ENCODE data around the gene DOCK4. TPM values are rescaled to one million over a fixed set of nuclear protein-coding genes. Genes with fewer than 3 reads are reported as not detected.

DOCK4 gene
- total RNA-seq, 1 experiment from 2014 or later, result 7.7 TPM

DNA sequence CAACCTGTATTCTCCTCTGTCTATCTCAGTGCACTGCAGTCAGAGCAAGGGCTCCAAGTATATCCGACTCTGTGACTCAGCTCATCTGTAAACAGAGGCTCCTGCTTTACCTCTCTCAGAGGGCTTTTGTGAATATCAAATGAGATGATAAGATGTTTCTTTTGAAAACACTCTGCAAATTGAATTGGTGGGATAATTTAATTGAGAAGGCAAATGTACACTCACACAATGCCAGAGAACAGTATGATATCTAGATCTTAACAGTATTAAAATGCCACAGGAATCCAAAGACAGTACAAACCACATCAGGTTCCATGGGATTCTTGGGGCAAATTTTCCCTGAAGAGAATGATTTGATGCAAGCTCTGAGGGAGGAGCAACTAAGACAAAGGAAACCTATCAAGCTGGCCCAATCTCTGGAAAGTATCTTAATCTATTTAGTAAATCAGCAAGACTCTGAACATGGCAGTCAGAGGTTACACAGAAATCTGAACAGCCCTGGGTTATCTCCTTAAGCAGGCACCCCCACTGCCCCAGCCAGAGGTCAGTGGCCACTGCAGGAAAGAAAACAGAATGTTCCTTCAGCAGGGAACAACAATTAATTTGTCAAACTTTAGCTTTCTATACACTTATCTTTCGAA is 45.9 kb downstream of the DOCK4 start:
- DNase-seq (ENCODE audit: low read depth), result peak; percentile 77

DNA sequence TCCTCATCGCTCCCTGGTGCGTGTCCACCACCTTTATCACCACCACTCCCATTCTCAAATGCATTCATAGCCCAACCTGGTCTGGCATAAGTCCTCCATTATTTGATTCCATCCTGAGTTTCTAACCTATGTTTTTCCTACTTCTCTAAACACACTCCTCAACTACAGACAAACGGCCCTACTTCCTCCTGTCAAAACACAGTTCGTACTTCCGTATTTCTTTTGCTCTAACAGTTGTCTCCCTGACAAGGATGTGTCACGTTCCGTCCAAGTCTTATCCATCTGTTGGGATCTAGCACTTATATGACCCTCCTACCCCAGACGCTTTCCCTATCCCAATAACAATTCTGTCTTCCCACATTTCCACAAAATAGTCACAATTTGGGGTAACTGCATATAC is 46.8 kb downstream of the DOCK4 start:
- DNase-seq (ENCODE audit: low read depth), result no peak

GRCh38 chr7:112157072-112157471 is 49.1 kb downstream of the DOCK4 start:
- DNase-seq (ENCODE audit: low read depth), result peak; percentile 99

- no peak for DNase-seq (ENCODE audit: low read depth)
Measured at GRCh38 chr7:112156412-112156811, 49.8 kb downstream of the DOCK4 start.

DNA sequence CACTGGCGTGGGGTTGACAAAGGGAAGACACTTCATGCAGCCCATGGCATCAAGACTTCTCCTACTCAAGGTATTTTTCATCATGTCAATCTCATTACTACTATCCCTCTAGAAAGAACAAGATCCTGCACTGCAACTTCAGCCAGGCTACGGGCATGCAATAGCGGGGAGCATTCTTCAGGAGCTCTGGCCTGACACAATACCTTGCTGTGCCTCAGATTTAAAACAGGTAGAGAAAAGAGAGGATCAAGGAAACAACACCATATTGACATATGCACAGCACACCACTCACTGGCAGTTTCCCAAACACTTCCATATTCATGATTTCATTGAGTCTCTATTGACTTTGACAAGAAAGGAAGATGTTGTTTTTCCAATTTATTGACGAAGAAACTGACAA is 51.5 kb downstream of the DOCK4 start:
- DNase-seq (ENCODE audit: low read depth), result no peak

DNA sequence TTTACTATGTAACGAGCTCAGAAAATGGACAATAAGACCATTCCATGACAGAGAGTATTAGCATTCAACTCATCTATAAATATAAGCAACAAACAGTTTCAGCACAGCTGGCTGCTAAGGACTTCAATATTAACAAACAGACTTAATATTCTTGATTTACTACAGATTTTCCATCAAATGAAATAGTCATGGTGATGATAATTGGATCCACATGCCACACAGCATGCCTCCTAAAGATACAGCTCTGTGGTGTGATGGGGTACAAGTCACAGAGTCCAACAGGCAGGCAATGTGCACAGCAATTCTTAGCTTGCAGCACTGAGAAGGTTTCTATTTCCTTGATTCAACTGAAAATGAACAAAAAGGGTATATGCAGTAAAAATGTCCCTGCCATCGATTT is 54.0 kb downstream of the DOCK4 start:
- DNase-seq (ENCODE audit: low read depth), result no peak

DNA sequence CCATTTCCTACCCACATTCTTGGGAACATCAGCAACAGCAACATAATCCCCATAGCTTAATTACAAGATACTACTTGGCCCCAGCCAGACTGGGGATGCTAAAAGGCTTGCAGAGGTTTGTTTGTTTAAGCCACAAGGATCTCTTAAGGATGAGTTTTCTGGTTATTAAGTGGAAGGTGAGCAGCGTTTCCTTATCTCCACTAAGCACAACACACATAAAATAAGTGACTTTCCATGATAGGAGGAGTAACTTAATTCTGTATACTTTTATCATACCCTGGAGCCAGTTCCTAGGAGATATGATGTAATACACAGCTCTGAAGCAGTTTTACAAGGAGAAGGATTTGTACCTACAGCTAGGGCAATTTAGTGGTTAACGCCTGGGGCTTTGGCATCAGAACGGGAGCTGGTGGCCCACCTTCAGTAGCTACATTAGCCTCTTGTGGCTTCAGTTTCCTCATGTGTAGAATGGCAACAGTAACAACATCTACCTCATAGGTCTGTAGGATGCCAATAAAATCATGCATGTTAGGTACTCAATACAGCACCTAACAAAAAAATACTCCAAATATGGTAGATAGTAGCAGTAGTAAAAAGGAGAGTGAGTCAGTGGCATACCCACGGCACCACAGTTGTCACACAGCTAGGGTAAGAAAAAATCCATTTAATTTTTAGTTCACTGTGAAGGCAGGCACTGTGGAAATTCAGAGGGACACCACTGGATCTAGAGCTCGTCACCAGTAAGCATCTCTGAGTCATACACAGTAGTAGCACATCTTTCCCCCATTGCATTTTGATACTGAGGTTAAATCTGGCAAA is 55.2 kb downstream of the DOCK4 start:
- peak; percentile 78 for DNase-seq (ENCODE audit: low read depth)

DNA sequence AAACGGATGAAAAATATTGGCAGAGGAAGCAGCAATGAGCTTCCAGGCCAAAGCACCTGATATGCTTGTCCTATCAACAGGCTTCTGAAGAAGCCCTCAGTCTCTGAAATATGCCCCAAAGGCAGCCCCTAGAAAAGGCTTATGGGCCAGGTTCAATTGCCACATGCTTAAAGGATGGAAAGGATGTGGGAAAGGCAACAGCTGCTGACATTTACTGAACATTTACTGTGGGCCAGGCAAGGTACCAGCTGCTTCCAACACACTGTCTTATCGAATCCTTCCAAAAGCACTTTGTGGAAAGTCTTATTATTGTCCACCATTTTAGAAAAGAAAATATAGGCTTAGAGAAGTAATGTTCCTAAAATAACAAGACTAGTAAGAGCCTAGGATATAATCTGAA is 56.5 kb downstream of the DOCK4 start:
- no peak for DNase-seq (ENCODE audit: low read depth)

GRCh38 chr7:112147793-112148361 is 58.3 kb downstream of the DOCK4 start:
- no peak for DNase-seq (ENCODE audit: low read depth)

DNA sequence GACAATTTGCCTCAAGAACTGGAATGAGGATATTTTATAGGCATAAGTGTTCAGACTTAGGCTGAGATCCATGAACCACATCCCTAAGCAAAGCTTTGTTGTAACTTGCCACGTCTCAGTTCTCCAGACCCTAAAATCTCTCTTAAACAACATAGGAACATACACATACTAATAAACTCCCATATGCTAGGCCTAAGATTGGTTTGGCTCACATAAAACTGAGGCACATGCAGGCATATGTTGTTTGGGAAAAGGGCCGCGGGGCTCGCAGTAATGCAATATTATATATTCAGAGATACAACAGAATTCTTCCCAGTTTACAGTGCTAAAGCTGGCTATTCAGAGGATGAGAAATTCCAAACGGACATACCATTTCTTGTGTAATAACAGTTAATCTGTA is 61.0 kb downstream of the DOCK4 start:
- DNase-seq (ENCODE audit: low read depth), result no peak

DNA sequence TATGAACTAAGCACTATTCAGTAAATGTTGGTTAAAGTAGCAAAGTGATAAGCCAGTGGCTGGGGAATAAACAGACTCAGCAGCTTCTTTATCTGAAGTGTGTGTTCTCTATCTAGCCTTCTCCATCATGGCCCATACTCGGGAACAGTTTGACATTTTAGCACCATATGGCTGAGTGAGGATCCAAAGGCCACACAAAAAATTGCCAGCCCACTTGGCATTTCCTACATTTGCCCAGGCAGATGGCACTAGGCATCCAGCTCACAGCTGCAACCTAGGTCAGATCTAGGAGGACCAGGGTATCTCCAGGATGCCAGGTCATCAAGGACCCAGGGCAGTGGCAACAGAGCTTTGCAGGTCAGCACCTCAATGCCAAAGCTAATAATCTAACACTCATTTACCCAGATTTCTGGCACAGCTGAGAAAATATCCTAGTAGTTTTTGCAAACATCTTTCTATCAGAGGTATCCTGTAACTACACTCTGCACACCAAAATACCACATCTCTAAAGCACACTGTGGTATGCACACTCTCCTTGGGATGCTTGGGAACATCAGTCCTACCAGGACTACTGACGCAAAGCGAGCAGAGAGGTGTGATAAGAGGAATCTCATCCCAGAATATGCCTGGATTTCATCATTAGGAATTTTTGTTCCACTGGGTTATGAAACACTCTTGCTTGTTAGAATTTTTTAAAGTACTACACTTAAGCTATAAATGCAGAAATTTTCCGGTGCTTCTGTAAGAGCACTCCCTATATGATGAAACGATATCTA is 61.7 kb downstream of the DOCK4 start:
- DNase-seq (ENCODE audit: low read depth), result no peak

- DNase-seq (ENCODE audit: low read depth), result peak; percentile 79
Measured at GRCh38 chr7:112143582-112143981, 62.6 kb downstream of the DOCK4 start.

- DNase-seq (ENCODE audit: low read depth), result peak; percentile 34
Measured at GRCh38 chr7:112143136-112143535, 63.1 kb downstream of the DOCK4 start.

GRCh38 chr7:112140600-112140999 is 65.6 kb downstream of the DOCK4 start:
- peak; percentile 7 for DNase-seq (ENCODE audit: low read depth)

DNA sequence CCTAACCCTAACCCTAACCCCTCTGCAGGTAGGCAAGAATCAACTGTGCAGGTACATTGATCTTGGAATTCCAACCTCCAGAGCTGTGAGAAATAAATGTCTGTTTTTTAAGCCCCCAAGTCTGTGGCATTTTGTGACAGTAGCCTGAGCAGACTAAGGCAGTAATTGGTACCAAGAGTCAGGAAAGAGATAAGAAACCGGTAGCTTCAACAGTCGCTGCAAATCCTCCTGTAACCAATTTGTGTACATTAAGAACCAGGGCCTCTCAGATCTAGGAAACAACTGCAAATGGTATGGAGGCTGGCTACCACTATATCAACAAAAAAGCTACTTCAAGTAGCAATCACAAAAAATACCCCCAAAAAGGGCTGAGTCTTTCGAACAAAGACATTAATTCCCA is 67.3 kb downstream of the DOCK4 start:
- no peak for DNase-seq (ENCODE audit: low read depth)

GRCh38 chr7:112138325-112138852 is 67.8 kb downstream of the DOCK4 start:
- no peak for DNase-seq (ENCODE audit: low read depth)

DNA sequence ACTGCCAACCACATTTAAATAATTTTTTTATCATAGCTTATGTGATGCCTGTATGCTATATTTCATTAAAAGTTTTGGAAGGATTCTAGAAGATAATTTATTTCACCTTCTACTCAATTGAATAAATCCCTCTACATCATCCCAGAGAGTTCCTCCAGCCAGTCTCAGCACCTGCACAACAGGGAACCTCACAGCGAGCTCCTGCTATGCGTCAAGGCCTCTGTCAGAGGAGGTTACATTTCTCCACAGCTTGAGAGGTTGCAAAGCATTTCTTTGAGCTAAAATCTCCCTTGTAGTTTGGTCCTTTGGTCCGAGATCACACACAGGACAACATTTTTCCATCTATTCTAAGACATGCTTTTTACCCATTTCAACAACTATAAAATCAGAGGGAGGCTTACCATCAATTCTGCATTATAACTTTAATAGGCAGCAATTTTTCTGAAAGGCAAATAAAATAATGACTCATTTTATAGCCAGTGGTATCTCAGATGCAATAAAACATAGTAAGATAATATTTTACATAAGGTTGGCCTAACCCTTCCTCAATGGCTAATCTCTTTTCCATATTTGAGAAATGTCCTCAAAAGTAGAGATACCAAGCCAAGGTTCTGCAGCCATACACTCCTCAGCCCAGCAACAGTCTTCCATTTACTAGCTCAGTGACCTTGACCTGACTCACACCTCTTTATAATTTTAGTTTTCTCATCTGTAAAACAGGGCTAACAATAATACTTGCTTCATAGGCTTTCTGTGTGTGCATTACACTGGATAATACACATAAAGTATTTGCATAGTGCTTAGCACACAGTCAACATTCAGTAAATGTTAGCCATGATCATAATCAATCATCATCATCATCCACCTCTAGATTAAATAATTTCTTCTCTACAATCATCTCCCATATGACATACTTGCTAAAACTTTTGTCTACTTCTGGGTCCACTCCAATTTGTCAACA is 68.8 kb downstream of the DOCK4 start:
- no peak for DNase-seq (ENCODE audit: low read depth)

- peak; percentile 18 for DNase-seq (ENCODE audit: low read depth)
Measured at GRCh38 chr7:112136271-112137008, 69.8 kb downstream of the DOCK4 start.

DNA sequence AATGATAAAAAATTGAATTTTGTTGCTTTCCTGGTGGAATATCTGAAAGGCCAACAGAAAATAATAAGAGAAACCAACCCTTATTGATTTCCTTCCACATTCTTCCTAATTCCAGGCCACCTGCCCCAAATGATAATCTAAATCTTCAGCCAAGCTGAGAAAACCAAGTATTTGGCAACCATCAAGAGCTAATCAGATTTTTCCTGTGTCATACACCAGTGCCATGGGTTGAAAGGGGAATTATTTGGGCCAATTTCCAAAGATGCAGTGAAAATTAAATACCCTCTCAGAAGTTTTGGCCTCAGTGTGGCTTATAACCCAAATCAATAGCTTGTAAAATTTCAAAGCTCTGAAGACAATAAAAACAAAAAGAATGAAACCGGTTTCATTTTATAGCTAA is 70.4 kb downstream of the DOCK4 start:
- DNase-seq (ENCODE audit: low read depth), result no peak

DNA sequence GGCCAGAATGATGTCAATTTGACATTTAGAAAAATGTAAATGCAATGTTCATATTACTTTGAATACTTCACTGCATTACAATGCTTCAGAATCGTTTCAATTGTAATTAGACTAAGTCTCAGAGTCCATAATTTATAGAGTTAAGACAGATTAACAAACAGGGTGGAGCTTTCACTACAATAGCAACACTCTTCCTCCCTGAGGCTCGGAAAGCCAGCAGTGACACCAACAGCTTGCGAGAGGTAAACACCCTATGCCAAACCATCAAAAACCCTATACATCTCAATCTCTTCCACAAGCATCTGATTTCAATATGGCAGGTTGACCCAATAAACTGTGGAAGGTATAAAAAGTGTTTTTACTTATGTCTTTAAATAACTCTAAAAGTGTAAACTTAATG is 72.2 kb downstream of the DOCK4 start:
- no peak for DNase-seq (ENCODE audit: low read depth)
